SK-N-SH (cell line): ENCODE data around the gene ITPRID2. TPM values are rescaled to one million over a fixed set of nuclear protein-coding genes. Genes with fewer than 3 reads are reported as not detected.

Experiments
- ELF1 ChIP-seq: IDR thresholded peaks from 2 replicates; pipeline ENCODE4 v1.4.0; 2012
- EP300 ChIP-seq, 2 experiments: IDR thresholded peaks; 2 replicates each; pipeline versions ENCODE4 v1.4.0 to v1.6.1; 2012; ENCODE audit warnings: borderline replicate concordance in 1 of 2, low read depth in 1 of 2, low read length in 1 of 2
- EZH2phosphoT487 ChIP-seq: fragments of 200-600 bp; sonication (generic); IDR thresholded peaks from 2 replicates; pipeline ENCODE4 v1.6.1; 2017; ENCODE audit warnings: low read depth, mixed run types, mild to moderate bottlenecking, antibody characterized with exemption, moderate library complexity, borderline replicate concordance
- FOSL2 ChIP-seq: IDR thresholded peaks from 2 replicates; pipeline ENCODE4 v1.4.0; 2012; ENCODE audit warnings: low read depth, mild to moderate bottlenecking, moderate library complexity, borderline replicate concordance
- FOXJ3 ChIP-seq: sonication (generic); formaldehyde crosslinking; IDR thresholded peaks from 2 replicates; pipeline ENCODE4 v1.5.1; 2020; ENCODE audit warnings: mild to moderate bottlenecking, missing genetic modification reagents
- FOXM1 ChIP-seq: IDR thresholded peaks from 2 replicates; pipeline ENCODE4 v1.4.0; 2012; ENCODE audit warnings: low read depth, mild to moderate bottlenecking
- GATA2 ChIP-seq: sonication (generic); formaldehyde crosslinking; IDR thresholded peaks from 2 replicates; pipeline ENCODE4 v1.5.0; 2020; ENCODE audit warnings: mild to moderate bottlenecking, missing genetic modification reagents
- JUND ChIP-seq: IDR thresholded peaks from 2 replicates; pipeline ENCODE4 v1.4.0; 2012
- MEF2A ChIP-seq: IDR thresholded peaks from 2 replicates; pipeline ENCODE4 v1.4.0; 2012; ENCODE audit warnings: low read depth, borderline replicate concordance
- NRF1 ChIP-seq: IDR thresholded peaks from 2 replicates; pipeline ENCODE4 v1.6.1; 2012; ENCODE audit warnings: low read depth, mild to moderate bottlenecking, low read length
- POLR2AphosphoS5 ChIP-seq: IDR thresholded peaks from 2 replicates; pipeline ENCODE4 v1.6.1; 2012; ENCODE audit warnings: low read depth, low read length
- RCOR1 ChIP-seq: fragments of 150-350 bp; IDR thresholded peaks from 2 replicates; pipeline ENCODE4 v1.6.1; 2017; ENCODE audit warnings: antibody characterized with exemption, low read length
- RFX5 ChIP-seq: IDR thresholded peaks from 2 replicates; pipeline ENCODE4 v1.6.1; 2012; ENCODE audit warnings: mild to moderate bottlenecking, improper control_type of control experiment, low read length
- RXRA ChIP-seq: IDR thresholded peaks from 2 replicates; pipeline ENCODE4 v1.4.0; 2012; ENCODE audit warnings: low read depth, mild to moderate bottlenecking, borderline replicate concordance
- SMC3 ChIP-seq: IDR thresholded peaks from 2 replicates; pipeline ENCODE4 v1.6.1; 2012; ENCODE audit warnings: low read depth, low read length, improper control_type of control experiment
- TCF12 ChIP-seq: IDR thresholded peaks from 2 replicates; pipeline ENCODE4 v1.4.0; 2012
- TEAD4 ChIP-seq: IDR thresholded peaks from 2 replicates; pipeline ENCODE4 v1.4.0; 2012; ENCODE audit warnings: mild to moderate bottlenecking, borderline replicate concordance; ENCODE audit not compliant: insufficient read depth
- YY1 ChIP-seq: IDR thresholded peaks from 2 replicates; pipeline ENCODE4 v1.4.0; 2012; ENCODE audit warnings: low read depth, mild to moderate bottlenecking
- polyA plus RNA-seq, 3 experiments: library from polyadenylated mRNA; depleted of rRNA; stranded (reverse); fragments of >200 nt; gene quantifications; 2 replicates each; pipeline ENCODE4 v1.2.3, GENCODE V29; 2012
- TF ChIP-seq, protein P1 (sequence below): IDR thresholded peaks from 2 replicates; pipeline ENCODE4 v1.4.0; 2012; ENCODE audit warnings: low read depth
- TF ChIP-seq, protein P2 (sequence below): fragments of 200-600 bp; sonication (generic); IDR thresholded peaks from 2 replicates; pipeline ENCODE4 v1.6.1; 2017; ENCODE audit warnings: antibody characterized with exemption, mild to moderate bottlenecking, moderate library complexity
- TF ChIP-seq, protein P3 (sequence below): fragments of 150-350 bp; IDR thresholded peaks from 2 replicates; pipeline ENCODE4 v1.6.1; 2016; ENCODE audit warnings: mild to moderate bottlenecking, low read depth, low read length
- TF ChIP-seq, protein P4 (sequence below): IDR thresholded peaks from 2 replicates; pipeline ENCODE4; 2012
- TF ChIP-seq, protein P5 (sequence below): IDR thresholded peaks from 2 replicates; pipeline ENCODE4 v1.4.0; 2012; ENCODE audit warnings: low read depth, borderline replicate concordance

ITPRID2 gene
- polyA plus RNA-seq, 1 of the 3 experiments (the other 2 are of a cell fraction), result 41.9 TPM

DNA sequence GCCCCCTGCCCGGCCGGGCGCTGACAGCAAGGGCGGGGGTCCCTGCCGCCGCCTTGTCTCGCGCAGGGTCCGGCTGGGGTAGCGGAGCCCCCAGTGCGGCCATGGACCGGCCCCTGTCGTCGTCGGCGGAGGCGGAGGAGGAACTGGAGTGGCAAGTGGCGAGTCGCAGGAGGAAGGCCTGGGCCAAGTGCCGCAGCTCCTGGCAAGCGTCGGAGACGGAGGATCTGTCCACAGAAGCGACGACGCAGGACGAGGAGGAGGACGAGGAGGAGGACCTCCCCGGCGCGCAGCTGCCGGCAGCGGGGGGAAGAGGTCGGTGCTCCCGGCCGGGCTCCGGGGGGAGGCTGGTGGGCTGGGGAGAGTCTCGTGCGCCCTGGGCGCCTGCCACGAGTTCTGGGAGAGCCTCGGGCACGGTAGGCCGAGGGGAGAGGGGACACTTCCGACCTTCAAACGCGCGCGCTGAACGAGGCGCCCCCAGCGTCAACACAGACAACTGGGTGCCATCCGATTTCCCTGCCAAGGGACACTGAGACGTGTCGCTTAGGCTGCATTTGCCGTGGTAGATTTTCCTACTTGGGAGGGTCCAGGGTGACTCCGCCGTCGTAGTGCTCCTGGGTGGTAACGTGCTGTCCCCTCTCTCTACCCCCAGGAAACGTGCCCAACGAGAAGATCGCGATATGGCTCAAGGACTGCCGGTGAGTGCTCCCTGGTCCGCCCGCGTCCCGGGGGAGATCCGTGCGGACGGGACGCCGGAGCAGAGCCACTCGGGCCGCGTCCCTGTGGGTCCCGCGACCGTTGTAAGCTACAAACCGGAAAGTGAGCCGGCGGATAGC, 652 bp downstream of the ITPRID2 start (continued):
- no peak for TF ChIP-seq ELF1
- TF ChIP-seq JUND, result no peak
- TF ChIP-seq GATA2, result no peak
- TF ChIP-seq, protein P1, sequence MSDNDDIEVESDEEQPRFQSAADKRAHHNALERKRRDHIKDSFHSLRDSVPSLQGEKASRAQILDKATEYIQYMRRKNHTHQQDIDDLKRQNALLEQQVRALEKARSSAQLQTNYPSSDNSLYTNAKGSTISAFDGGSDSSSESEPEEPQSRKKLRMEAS, result peak; percentile 70
- TF ChIP-seq NRF1, result no peak
- no peak for TF ChIP-seq RXRA
- TF ChIP-seq, protein P2, sequence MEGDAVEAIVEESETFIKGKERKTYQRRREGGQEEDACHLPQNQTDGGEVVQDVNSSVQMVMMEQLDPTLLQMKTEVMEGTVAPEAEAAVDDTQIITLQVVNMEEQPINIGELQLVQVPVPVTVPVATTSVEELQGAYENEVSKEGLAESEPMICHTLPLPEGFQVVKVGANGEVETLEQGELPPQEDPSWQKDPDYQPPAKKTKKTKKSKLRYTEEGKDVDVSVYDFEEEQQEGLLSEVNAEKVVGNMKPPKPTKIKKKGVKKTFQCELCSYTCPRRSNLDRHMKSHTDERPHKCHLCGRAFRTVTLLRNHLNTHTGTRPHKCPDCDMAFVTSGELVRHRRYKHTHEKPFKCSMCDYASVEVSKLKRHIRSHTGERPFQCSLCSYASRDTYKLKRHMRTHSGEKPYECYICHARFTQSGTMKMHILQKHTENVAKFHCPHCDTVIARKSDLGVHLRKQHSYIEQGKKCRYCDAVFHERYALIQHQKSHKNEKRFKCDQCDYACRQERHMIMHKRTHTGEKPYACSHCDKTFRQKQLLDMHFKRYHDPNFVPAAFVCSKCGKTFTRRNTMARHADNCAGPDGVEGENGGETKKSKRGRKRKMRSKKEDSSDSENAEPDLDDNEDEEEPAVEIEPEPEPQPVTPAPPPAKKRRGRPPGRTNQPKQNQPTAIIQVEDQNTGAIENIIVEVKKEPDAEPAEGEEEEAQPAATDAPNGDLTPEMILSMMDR, result peak; percentile 39; the same call in 1 of the 2 replicates
- TF ChIP-seq, protein P3, sequence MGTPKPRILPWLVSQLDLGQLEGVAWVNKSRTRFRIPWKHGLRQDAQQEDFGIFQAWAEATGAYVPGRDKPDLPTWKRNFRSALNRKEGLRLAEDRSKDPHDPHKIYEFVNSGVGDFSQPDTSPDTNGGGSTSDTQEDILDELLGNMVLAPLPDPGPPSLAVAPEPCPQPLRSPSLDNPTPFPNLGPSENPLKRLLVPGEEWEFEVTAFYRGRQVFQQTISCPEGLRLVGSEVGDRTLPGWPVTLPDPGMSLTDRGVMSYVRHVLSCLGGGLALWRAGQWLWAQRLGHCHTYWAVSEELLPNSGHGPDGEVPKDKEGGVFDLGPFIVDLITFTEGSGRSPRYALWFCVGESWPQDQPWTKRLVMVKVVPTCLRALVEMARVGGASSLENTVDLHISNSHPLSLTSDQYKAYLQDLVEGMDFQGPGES, result no peak
- TF ChIP-seq SMC3, result no peak
- TF ChIP-seq, protein P4, sequence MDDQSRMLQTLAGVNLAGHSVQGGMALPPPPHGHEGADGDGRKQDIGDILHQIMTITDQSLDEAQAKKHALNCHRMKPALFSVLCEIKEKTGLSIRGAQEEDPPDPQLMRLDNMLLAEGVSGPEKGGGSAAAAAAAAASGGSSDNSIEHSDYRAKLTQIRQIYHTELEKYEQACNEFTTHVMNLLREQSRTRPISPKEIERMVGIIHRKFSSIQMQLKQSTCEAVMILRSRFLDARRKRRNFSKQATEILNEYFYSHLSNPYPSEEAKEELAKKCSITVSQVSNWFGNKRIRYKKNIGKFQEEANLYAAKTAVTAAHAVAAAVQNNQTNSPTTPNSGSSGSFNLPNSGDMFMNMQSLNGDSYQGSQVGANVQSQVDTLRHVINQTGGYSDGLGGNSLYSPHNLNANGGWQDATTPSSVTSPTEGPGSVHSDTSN, result no peak
- TF ChIP-seq FOXJ3 (CRISPR knock-in tag), result no peak; the same call in 1 of the 2 replicates
- TF ChIP-seq, protein P5, sequence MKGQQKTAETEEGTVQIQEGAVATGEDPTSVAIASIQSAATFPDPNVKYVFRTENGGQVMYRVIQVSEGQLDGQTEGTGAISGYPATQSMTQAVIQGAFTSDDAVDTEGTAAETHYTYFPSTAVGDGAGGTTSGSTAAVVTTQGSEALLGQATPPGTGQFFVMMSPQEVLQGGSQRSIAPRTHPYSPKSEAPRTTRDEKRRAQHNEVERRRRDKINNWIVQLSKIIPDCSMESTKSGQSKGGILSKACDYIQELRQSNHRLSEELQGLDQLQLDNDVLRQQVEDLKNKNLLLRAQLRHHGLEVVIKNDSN, result no peak
- no peak for TF ChIP-seq YY1
- no peak for TF ChIP-seq FOXM1
- TF ChIP-seq FOSL2, result no peak
- TF ChIP-seq RCOR1, result no peak
- TF ChIP-seq RFX5, result no peak
- no peak for TF ChIP-seq EZH2phosphoT487
- TF ChIP-seq MEF2A, result no peak
- no peak for TF ChIP-seq TCF12
- TF ChIP-seq EP300 (IDR thresholded peaks at IDR 0.05; ENCODE audit: borderline replicate concordance in 1 of 2, low read depth in 1 of 2, low read length in 1 of 2), result no peak
- TF ChIP-seq POLR2AphosphoS5, result no peak
- TF ChIP-seq TEAD4, result no peak
